ACC112 (cell line): ENCODE data around the gene PTCH2.
"Not testable (repeated sequence)": the region's sequence is repeated elsewhere in the genome, so short reads cannot be mapped to it uniquely, and the experiment has no call there.

Experiments
- H2AFZ ChIP-seq: fragments of 200-600 bp; sonication (generic); one replicate; pipeline ENCODE4 v1.6.0; 2017; ENCODE audit warnings: antibody characterized with exemption, low read length; ENCODE audit not compliant: unreplicated experiment
- H3K27ac ChIP-seq: fragments of 200-600 bp; sonication (generic); 2 replicates; pipeline ENCODE4 v1.5.1; 2014; ENCODE audit warnings: low read depth, mild to moderate bottlenecking, antibody characterized with exemption, low read length, moderate library complexity
- H3K27me3 ChIP-seq: fragments of 200-600 bp; sonication (generic); 2 replicates; pipeline ENCODE4 v1.6.1; 2014; ENCODE audit warnings: mild to moderate bottlenecking, antibody characterized with exemption, low read length, moderate library complexity, mixed read lengths; ENCODE audit not compliant: insufficient read depth
- H3K36me3 ChIP-seq: fragments of 200-600 bp; sonication (generic); 2 replicates; pipeline ENCODE4 v1.6.1; 2016; ENCODE audit warnings: mild to moderate bottlenecking, antibody characterized with exemption, low read length, moderate library complexity, mixed read lengths; ENCODE audit not compliant: insufficient read depth
- H3K4me1 ChIP-seq: fragments of 200-600 bp; sonication (generic); one replicate; pipeline ENCODE4 v1.6.1; 2016; ENCODE audit warnings: low read length, mixed read lengths; ENCODE audit not compliant: insufficient read depth, unreplicated experiment, control insufficient read depth
- H3K4me3 ChIP-seq: fragments of 200-600 bp; sonication (generic); 2 replicates; pipeline ENCODE4 v1.5.1; 2014; ENCODE audit warnings: mild to moderate bottlenecking, low read depth, low read length
- H3K79me2 ChIP-seq: fragments of 200-600 bp; sonication (generic); one replicate; pipeline ENCODE4 v1.6.0; 2016; ENCODE audit warnings: low read length; ENCODE audit not compliant: control insufficient read depth, unreplicated experiment, insufficient read depth

Gene PTCH2

DNA sequence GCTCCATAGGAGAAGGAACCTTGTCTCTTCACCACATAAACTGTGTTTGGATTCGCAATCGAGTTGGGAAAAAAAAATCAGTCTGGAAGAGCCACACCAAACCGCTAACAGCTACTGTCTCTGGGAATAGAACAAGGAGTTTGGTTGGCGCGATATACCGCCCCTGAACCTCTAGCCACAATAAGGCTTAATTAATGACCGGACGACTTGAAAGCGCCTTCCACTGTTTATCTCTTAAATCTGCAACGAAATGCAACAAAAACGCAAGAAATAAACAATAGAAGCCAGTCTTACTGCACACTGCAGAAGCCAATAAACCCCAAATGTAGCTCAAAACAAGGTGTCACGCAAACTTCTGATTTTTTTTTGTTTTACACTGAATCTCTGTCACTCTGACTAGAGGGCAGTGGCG is 23.9 kb downstream of the PTCH2 start:
- Histone ChIP-seq H3K79me2 (peaks cover 4% of the 10 kb centered on the region), H3K36me3 (peaks cover 12% of the 10 kb centered on the region), H3K27me3 (no peaks in the 10 kb centered on the region), H3K27ac (peak overlapping the region; percentile 99), H3K4me1 (peaks cover 19% of the 10 kb centered on the region), H2AFZ (no peak overlapping the region), H3K4me3 (peak overlapping the region; percentile 77)

DNA sequence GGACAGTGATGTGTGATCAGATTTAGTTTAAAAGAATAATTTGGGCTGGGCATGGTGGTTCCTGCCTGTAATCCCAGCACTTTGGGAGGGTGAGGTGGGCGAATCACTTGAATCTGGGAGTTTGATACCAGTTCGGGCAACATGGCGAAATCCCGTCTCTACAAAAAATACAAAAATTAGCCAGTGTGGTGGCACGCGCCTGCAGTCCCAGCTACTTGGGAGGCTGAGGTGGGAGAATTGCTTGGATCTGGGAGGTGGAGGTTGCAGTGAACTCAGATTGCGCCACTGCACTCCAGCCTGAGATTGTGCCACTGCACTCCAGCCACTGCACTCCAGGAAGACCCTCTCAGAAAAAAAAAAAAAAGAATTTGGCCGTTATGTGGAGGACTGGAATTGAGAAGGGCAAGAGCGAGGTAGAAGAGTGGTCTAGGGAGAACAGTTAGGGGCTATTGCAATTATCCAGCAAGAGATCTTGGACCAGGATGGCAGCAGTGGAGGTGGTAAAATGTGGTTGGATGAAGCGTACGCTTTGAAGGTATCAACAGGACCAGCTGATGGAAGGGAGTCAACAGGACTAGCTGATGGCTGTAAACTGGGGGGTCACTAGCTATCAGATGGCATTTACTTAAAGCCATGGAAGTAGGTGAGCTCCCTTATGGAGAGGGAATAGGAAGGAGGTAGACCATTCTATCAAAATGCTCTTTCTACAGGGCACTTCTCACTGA is 25.1 kb downstream of the PTCH2 start:
- peaks cover 12% of the 10 kb centered on the region for H3K36me3 ChIP-seq
- peaks cover 19% of the 10 kb centered on the region for H3K4me1 ChIP-seq
- no peak overlapping the region for H3K4me3 ChIP-seq
- H3K79me2 ChIP-seq: peaks cover 4% of the 10 kb centered on the region
- no peak overlapping the region for H3K27ac ChIP-seq
- no peaks in the 10 kb centered on the region for H3K27me3 ChIP-seq
- no peak overlapping the region for H2AFZ ChIP-seq

DNA sequence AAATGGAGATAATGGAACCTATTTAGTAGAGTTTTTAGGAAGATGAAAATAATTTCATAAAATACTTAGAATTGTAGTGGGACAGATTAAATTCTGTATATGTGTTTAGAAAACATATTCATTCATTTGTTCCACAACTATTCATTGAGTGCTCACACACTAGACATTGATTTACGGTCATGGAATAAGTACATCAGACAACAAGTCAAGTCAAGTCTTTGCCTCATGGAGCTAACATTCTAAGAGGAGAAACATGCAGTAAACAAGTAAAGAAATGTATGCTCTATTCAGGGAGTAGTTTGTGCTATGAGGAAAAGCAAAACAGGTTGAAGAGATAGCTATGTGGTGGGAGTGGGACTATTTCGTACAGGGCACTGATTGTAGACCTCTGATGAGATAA is 25.7 kb downstream of the PTCH2 start:
- Histone ChIP-seq H2AFZ (no peak overlapping the region), H3K36me3 (peaks cover 12% of the 10 kb centered on the region), H3K4me3 (no peak overlapping the region), H3K4me1 (peaks cover 19% of the 10 kb centered on the region), H3K27ac (no peak overlapping the region), H3K79me2 (peaks cover 4% of the 10 kb centered on the region), H3K27me3 (no peaks in the 10 kb centered on the region)

DNA sequence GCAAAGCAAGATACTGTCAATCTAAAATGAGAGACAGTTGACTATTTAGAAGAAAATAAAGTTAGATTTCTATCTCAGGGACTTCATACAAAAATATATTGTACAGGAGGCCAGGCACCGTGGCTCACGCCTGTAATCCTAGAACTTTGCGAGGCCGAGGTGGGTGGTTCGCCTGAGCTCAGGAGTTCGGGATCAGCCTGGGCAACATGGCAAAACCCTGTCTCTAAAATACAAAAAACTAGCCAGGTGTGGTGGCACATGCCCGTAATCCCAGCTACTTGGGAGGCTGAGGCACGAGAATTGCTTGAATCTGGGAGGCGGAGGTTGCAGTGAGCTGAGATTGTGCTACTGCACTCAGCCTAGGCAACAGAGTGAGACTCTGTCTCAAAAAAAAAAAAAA is 27.1 kb downstream of the PTCH2 start:
- not testable (repeated sequence) for H3K4me3 ChIP-seq, H2AFZ ChIP-seq, H3K27me3 ChIP-seq, H3K79me2 ChIP-seq
- Histone ChIP-seq H3K4me1 (peaks cover 33% of the 10 kb centered on the region), H3K36me3 (peaks cover 12% of the 10 kb centered on the region), H3K27ac (0 out of 2 replicates have a peak overlapping the region, but pooled peaks have one; percentile 59)

DNA sequence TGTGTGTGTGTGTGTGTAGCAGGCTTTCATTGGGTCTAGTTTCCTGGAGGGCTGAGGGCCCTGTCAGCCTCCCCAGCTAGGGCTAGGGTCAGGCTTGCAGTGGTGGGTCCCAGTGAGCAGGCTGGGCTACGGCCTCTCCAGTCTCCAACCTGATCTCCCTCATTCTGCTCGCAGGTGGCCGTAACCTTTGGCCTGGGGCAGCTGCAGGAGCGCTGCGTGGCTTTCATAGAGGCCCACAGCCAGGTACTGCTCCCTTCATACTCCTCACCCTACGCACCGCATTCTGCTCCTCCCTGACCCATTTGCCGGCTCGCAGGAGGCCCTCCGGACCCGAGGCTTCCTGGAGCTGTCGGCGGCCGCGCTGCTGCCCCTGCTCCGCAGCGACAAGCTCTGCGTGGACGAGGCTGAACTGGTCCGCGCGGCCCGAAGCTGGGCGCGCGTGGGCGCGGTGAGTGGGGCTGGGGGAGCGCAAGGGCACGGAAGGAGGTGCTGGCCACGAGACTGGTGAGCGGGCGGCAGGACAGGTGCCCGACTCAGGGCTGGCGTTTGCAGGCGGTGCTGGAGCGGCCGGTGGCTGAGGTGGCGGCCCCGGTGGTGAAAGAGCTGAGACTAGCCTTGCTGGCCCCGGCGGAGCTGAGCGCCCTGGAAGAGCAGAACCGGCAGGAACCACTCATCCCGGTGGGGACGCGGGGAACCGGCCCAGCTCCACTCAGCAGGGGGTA is 30.1 kb downstream of the PTCH2 start:
- peaks cover 55% of the 10 kb centered on the region for H3K4me1 ChIP-seq

DNA sequence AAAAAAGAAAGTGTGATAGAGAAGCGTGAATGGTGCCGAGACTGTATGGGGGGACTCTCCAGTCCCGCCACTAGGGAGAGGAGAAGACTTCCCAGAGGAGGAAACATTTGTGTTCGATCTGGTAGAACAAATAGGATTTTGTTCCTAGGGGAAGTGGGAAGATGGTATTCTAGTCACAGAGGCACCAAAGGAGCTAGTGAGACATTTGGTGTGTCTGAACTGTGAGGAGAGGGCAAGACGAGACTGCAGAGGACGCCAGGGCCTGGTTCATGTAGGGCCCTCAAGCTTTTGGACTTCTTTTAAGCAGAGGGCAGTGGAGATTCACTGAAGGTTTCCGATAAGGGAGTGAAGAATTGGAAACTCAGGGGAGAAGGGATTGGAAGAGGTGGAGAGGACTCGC is 31.8 kb downstream of the PTCH2 start:
- Histone ChIP-seq H3K27me3 (no peaks in the 10 kb centered on the region), H3K27ac (peak overlapping the region; percentile 99), H3K4me3 (peak overlapping the region; percentile 57; the same call in 1 of the 2 replicates), H3K79me2 (peaks cover 29% of the 10 kb centered on the region), H3K4me1 (peaks cover 66% of the 10 kb centered on the region), H2AFZ (no peak overlapping the region), H3K36me3 (peaks cover 12% of the 10 kb centered on the region; the same call in 1 of the 2 replicates)

More for the DNA sequence above, 30.1 kb downstream of the PTCH2 start:
- no peak overlapping the region for H2AFZ ChIP-seq
- no peaks in the 10 kb centered on the region for H3K27me3 ChIP-seq
- no peak overlapping the region for H3K4me3 ChIP-seq
- no peak overlapping the region for H3K27ac ChIP-seq
- peaks cover 29% of the 10 kb centered on the region for H3K79me2 ChIP-seq
- peaks cover 12% of the 10 kb centered on the region for H3K36me3 ChIP-seq

DNA sequence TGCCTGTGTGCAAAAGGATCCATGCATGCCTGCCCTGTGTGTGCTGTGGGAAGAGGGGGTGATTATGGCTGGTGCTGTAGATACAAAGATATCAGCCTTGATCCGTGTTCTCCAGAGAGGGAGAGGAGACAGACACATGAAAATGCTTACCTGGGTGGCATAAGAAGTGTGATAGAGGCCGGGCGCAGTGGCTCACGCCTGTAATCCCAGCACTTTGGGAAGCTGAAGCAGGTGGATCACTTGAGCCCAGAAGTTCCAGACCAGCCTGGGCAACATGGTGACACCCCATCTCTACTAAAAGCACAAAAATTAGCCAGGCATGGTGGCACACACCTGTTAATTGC is 32.3 kb downstream of the PTCH2 start:
- Histone ChIP-seq H3K4me1 (peaks cover 68% of the 10 kb centered on the region), H3K27ac (peak overlapping the region; percentile 99), H3K36me3 (peaks cover 12% of the 10 kb centered on the region; the same call in 1 of the 2 replicates), H3K79me2 (peaks cover 29% of the 10 kb centered on the region)
- H3K27me3 ChIP-seq, H2AFZ ChIP-seq, H3K4me3 ChIP-seq: not testable (repeated sequence)

DNA sequence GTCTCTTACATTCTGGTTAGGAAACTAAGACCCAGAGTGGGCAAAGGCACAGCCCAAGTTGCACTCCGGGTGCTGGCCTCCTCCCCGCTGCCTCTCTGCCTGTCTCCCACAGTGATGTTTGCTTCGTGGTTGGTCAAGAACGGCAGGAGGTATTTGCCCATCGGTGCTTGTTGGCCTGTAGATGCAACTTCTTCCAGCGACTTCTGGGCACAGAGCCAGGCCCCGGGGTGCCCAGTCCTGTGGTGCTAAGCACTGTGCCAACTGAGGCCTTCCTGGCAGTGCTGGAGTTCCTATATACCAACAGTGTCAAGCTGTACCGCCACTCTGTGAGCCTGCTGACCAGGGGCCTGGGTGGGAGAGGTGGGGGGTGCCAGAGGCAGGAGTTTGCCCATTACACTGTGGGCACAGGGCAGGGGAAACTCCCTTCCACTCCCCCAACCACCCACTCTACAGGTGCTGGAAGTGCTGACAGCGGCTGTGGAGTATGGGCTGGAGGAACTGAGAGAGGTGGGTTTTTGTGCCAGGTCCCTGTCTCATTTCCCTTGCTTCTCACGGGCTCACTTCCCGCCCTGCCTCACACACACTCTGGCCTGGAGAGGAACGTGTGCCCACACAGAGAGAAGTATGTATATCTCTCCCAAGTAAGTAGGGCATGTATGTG is 32.8 kb downstream of the PTCH2 start:
- Histone ChIP-seq H3K27ac (peak overlapping the region; percentile 99), H3K36me3 (peaks cover 12% of the 10 kb centered on the region; the same call in 1 of the 2 replicates), H3K27me3 (no peaks in the 10 kb centered on the region), H2AFZ (no peak overlapping the region), H3K4me3 (peak overlapping the region; percentile 72; the same call in 1 of the 2 replicates), H3K4me1 (peaks cover 67% of the 10 kb centered on the region), H3K79me2 (peaks cover 29% of the 10 kb centered on the region)

DNA sequence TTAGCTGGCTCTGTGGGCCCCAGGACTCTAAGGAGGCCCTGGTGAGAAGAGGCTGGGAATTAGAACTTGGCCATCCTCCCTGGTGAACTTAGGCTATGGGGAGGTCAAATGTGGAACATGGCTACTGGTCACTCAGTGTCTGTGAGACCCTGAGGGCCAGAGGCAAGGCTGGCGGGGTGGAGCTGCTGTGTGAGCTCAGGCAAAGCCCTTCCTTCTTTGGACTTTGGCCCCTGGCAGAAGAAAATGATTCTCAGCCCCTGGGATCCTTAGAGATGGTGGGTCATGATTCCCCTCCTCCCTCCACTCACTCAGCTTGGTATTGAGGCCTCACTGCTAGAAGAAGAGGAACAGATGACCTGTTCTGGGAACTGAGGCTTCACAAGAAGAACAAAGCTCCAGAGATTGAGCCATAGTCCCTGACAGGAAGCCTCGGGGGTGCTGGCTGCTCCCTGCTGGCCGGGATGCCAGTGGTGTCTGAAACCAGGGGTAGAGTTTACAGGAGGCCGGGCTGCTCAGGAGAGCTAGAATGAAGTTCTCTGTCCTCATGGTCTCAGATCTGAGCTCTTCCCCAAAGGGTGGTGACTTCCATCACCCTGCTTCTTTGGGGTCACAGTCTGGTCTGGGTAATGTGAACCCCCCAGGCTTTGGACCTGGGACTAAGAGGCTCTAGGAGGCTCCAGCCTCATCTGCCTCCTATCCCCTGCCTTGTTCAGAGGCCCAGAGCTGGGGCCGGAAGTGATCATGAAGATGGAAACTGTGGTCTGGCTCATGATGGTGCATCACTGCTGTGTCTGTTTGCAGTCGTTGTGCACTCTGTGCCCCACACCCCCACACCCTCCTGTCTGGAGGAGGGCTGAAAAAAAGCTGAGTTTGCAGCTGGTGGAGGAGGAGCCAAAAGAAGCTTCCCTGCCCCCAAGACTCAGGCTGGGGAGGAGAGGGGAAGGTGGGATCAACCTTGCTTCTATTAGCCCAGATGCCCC is 33.8 kb downstream of the PTCH2 start:
- Histone ChIP-seq H3K79me2 (peaks cover 25% of the 10 kb centered on the region), H3K27ac (peak overlapping the region; percentile 99), H3K27me3 (no peaks in the 10 kb centered on the region), H3K4me1 (peaks cover 64% of the 10 kb centered on the region), H2AFZ (no peak overlapping the region), H3K4me3 (peak overlapping the region; percentile 72), H3K36me3 (peaks cover 13% of the 10 kb centered on the region; the same call in 1 of the 2 replicates)
